ENCODE measurements around the gene HIPK4. TPM values are rescaled to one million over a fixed set of nuclear protein-coding genes. Genes with fewer than 3 reads are reported as not detected.

Gene HIPK4
- total and polyA plus RNA-seq, 3 experiments from 2014 or later, result not detected

DNA sequence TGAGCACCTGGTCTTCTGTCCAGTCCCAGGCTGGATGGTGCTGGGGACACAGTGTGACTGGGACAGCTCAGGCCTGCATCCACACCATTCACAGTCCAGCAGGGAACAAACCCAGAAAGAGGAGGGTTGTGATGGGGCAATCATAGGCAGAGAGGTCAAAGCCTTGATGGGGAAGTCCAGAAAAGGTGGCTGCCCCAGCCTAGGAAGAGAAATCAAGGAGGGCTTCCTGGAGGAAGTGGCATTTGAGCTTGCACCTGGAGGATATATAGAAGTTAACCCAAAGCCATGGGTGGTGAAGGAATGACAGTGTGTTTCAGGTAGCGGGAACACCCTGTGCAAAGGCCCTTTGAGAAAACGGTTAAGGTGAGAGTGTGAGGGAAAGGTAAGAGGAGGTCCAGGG is 25.8 kb upstream of the HIPK4 start:
- no peaks in the 10 kb centered on the region for H3K4me1 ChIP-seq (ENCODE audit: insufficient read depth, low read length)
- ChIA-PET POLR2A (no interaction called here), CTCF (interaction anchor here (1.0 kb wide), 2 partner anchors 10 to 28 kb away, joined by 3 to 4 read pairs; partner anchors contain the start of gene SERTAD1)

DNA sequence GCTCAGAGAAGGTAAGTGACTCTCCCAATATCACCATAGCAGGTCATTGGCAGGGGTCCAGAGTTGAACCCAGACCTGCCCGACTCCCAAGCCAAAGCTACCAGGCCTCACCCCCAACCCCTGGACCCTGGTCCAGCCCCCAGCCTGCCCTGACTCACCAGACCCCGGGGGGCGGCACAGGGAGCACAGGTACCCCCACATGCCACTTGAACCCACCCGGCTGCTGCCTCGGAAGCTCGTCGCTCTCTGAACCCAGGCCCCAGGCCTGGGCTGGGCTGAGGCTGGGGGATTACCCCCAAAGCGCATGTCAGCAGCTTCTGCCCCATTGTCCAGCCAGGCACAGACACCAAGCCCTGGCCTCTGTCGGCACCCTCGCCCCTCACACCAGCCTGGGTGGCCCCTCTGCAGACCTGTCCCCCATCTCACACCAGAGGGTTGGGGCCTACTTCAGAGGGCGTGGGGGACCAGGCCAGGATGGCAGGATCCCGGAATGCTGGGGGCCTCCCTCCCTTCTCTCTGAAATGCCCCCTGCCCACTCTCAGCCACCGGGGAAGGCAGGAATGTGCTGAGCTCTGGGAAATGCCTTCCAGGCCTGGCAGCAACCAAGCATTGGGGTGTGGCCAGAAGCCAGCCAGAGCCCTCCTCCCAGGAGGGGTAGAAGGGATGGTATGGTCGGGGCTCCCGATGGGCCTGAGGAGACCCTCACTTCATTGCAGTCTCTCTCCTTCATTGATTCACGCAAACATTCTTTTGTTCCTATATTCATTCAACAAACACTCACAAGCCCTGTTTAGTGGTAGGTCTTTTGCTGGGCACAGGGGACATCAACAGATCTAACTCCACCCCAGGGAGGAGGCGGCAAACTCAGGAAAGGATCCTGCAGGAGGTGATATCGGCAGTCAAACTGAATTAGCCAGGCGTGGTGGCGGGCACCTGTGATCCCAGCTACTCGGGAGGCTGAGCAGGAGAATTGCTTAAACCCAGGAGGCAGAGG is 24.9 kb upstream of the HIPK4 start:
- H3K4me3 Mint-ChIP-seq, result no peak overlapping the region
- CTCF ChIA-PET, result interaction anchor here (1.0 kb wide), 1 partner anchor 11 kb away, joined by 4 read pairs; the partner anchor contains the start of gene SERTAD1
- Histone ChIP-seq H3K36me3 (ENCODE audit: insufficient read depth, low read length) (no peaks in the 10 kb centered on the region), H3K4me3 (ENCODE audit: low read length) (no peak overlapping the region), H3K4me1 (ENCODE audit: insufficient read depth, low read length) (no peaks in the 10 kb centered on the region), H3K9me3 (ENCODE audit: low read length) (no peaks in the 10 kb centered on the region), H3K27ac (ENCODE audit: low read depth, low read length) (no peak overlapping the region), H3K27me3 (ENCODE audit: insufficient read depth, low read length, poor library complexity, severe bottlenecking) (no peaks in the 10 kb centered on the region)
- H3K9me3 Mint-ChIP-seq, result no peaks in the 10 kb centered on the region
- DNase-seq, result no peak
- POLR2A ChIA-PET, result interaction anchor here (0.9 kb wide), 1 partner anchor 27 kb away, joined by 3 read pairs; no protein-coding TSS in a partner anchor
- peaks cover 0 to 3% of the 10 kb centered on the region in 2 donors for H3K27me3 Mint-ChIP-seq
- H3K27ac Mint-ChIP-seq, result peak overlapping the region in 2 of 8 donors; percentile 72 to 82
- H3K36me3 Mint-ChIP-seq, result no peaks in the 10 kb centered on the region
- peaks cover 9 to 12% (median 10%) of the 10 kb centered on the region in 3 donors for H3K4me1 Mint-ChIP-seq

More for the DNA sequence above, 25.8 kb upstream of the HIPK4 start:
- no peaks in the 10 kb centered on the region for H3K9me3 ChIP-seq (ENCODE audit: low read length)
- peak overlapping the region in 3 of 8 donors; percentile 29 to 72 (median 60) for H3K27ac Mint-ChIP-seq
- H3K4me1 Mint-ChIP-seq, result peaks cover 11 to 16% (median 13%) of the 10 kb centered on the region in 3 donors
- no peaks in the 10 kb centered on the region for H3K27me3 ChIP-seq (ENCODE audit: insufficient read depth, low read length, poor library complexity, severe bottlenecking)
- no peak for DNase-seq
- no peak overlapping the region for H3K4me3 ChIP-seq (ENCODE audit: low read length)
- peak overlapping the region in 1 of 7 donors; percentile 56 for H3K4me3 Mint-ChIP-seq
- H3K27me3 Mint-ChIP-seq, result peaks cover 0 to 3% of the 10 kb centered on the region in 2 donors
- no peaks in the 10 kb centered on the region for H3K9me3 Mint-ChIP-seq
- no peaks in the 10 kb centered on the region for H3K36me3 ChIP-seq (ENCODE audit: insufficient read depth, low read length)
- no peak overlapping the region for H3K27ac ChIP-seq (ENCODE audit: low read depth, low read length)
- H3K36me3 Mint-ChIP-seq, result no peaks in the 10 kb centered on the region

DNA sequence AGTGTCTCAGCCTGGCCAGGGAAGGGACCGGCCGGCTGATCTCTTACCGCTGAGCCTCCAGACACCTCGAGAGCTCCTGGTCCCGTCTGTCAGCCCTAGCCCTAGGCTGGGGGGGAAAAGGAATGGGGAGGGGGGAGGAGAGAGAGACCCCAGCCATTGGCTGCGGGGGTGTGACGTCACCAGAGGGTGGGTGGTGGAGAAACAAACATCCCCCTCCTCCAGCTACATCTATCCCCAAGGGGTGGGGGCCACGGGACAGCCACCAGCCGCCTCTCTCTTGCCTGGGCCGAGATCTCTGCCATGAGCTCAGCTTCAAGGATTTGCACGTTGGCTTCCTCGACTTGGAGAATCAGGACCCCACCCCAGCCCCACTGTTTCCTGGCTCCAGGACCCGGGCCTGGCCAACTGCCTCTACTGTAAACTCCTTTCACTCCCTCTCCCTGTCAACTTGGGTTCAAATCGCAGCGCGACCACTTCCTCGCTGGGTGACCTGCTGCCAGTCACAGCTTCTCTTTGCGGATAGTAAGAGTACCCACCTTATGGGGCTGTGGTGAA is 23.4 kb upstream of the HIPK4 start, which contains the start of gene PRX:
Gene PRX, minus strand, starts transcription at position 88 of the 555 bp plus-strand sequence. CDS start 5,446 bp downstream, outside the sequence.
- CTCF ChIA-PET, result interaction anchor here (1.2 to 1.3 kb wide), 2 partner anchors 11 to 52 kb away, joined by 3 read pairs; partner anchors contain the start of gene BLVRB
- Histone ChIP-seq H3K9me3 (ENCODE audit: low read length) (no peaks in the 10 kb centered on the region), H3K4me1 (ENCODE audit: insufficient read depth, low read length) (no peaks in the 10 kb centered on the region), H3K27me3 (ENCODE audit: insufficient read depth, low read length, poor library complexity, severe bottlenecking) (no peaks in the 10 kb centered on the region), H3K27ac (ENCODE audit: low read depth, low read length) (no peak within 1 kb of the TSS), H3K4me3 (ENCODE audit: low read length) (no peak within 1 kb of the TSS), H3K36me3 (ENCODE audit: insufficient read depth, low read length) (no peaks in the 10 kb centered on the region)
- DNase-seq, result no peak
- peak within 1 kb of the TSS in 1 of 8 donors; percentile 29 for H3K27ac Mint-ChIP-seq
- peaks cover 0 to 3% of the 10 kb centered on the region in 2 donors for H3K27me3 Mint-ChIP-seq
- no peaks in the 10 kb centered on the region for H3K36me3 Mint-ChIP-seq
- POLR2A ChIA-PET, result no interaction called here
- H3K4me1 Mint-ChIP-seq, result peaks cover 8 to 10% (median 9%) of the 10 kb centered on the region in 3 donors
- H3K4me3 Mint-ChIP-seq, result peak within 1 kb of the TSS in 2 of 7 donors; percentile 47 to 48
- no peaks in the 10 kb centered on the region for H3K9me3 Mint-ChIP-seq

DNA sequence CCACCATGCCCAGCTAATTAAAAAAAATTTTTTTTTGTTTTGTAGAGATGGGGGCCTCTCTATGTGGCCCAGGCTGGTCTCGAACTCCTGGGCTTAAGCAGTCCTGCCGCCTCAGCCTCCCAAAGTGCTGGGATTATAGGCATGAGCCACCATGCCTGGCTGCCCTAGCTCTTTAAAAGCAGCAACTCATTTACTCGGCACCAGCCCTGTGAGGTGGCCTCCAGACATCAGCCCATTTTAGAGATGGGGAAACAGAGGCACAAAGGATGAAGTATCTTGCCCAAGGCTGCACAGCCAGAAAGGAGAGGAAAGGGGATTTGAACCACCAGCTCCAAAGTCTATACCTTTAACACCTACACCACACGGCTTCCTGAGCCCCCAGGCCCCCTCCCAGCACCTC is 22.9 kb upstream of the HIPK4 start:
- no peaks in the 10 kb centered on the region for H3K36me3 ChIP-seq (ENCODE audit: insufficient read depth, low read length)
- H3K36me3 Mint-ChIP-seq, result no peaks in the 10 kb centered on the region
- no peaks in the 10 kb centered on the region for H3K27me3 ChIP-seq (ENCODE audit: insufficient read depth, low read length, poor library complexity, severe bottlenecking)
- H3K27me3 Mint-ChIP-seq, result peaks cover 0 to 2% of the 10 kb centered on the region in 2 donors
- no peak overlapping the region for H3K27ac Mint-ChIP-seq
- CTCF ChIA-PET, result interaction anchor here (1.0 to 1.3 kb wide), 4 partner anchors 8 to 53 kb away, joined by 3 to 5 read pairs (median 3); partner anchors contain the start of gene BLVRB
- no peak overlapping the region for H3K27ac ChIP-seq (ENCODE audit: low read depth, low read length)
- no peaks in the 10 kb centered on the region for H3K4me1 ChIP-seq (ENCODE audit: insufficient read depth, low read length)
- peaks cover 7 to 11% (median 9%) of the 10 kb centered on the region in 3 donors for H3K4me1 Mint-ChIP-seq
- H3K4me3 ChIP-seq (ENCODE audit: low read length), result no peak overlapping the region
- DNase-seq, result no peak
- POLR2A ChIA-PET, result interaction anchor here (0.5 kb wide), 1 partner anchor 412 kb away, joined by 4 read pairs; no protein-coding TSS in a partner anchor
- no peaks in the 10 kb centered on the region for H3K9me3 ChIP-seq (ENCODE audit: low read length)
- no peaks in the 10 kb centered on the region for H3K9me3 Mint-ChIP-seq
- H3K4me3 Mint-ChIP-seq, result no peak overlapping the region

DNA sequence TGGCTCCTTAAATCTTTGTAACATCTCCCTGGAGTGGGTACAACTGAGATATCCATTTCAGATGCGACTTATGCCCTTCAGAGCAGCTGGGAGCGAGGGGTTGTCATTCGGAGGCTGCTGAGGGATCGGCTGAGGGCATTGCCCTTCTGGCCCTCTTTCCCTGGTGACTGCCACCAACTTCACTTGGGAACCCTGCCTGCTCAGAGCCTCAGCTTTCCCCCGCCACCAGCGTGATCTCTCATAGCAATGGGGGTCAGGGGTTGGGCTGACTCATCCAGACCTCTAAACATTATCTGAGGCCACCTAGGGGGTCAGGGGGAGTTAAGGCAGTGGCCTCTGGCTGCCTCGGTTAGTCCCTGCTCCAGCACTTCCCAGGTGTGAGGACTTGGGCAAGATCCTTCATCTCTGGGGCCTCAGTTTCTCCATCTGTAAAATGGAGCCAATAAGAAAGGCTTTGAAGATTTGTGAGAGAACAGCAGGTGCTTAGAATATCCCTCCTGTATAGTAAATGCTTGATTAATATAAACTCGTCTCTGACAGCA is 22.0 kb upstream of the HIPK4 start:
- H3K27me3 ChIP-seq (ENCODE audit: insufficient read depth, low read length, poor library complexity, severe bottlenecking), result no peaks in the 10 kb centered on the region
- no peaks in the 10 kb centered on the region for H3K4me1 ChIP-seq (ENCODE audit: insufficient read depth, low read length)
- no peak overlapping the region for H3K4me3 Mint-ChIP-seq
- no peak overlapping the region for H3K4me3 ChIP-seq (ENCODE audit: low read length)
- no peak overlapping the region for H3K27ac Mint-ChIP-seq
- peaks cover 0 to 2% of the 10 kb centered on the region in 2 donors for H3K27me3 Mint-ChIP-seq
- H3K4me1 Mint-ChIP-seq, result peaks cover 5 to 10% (median 7%) of the 10 kb centered on the region in 3 donors
- H3K27ac ChIP-seq (ENCODE audit: low read depth, low read length), result no peak overlapping the region
- DNase-seq, result no peak
- CTCF ChIA-PET, result interaction anchor here (1.0 to 1.3 kb wide), 4 partner anchors 9 to 54 kb away, joined by 3 to 5 read pairs (median 3); partner anchors contain the start of gene BLVRB
- no peaks in the 10 kb centered on the region for H3K9me3 ChIP-seq (ENCODE audit: low read length)
- POLR2A ChIA-PET, result no interaction called here
- no peaks in the 10 kb centered on the region for H3K36me3 ChIP-seq (ENCODE audit: insufficient read depth, low read length)
- no peaks in the 10 kb centered on the region for H3K9me3 Mint-ChIP-seq
- H3K36me3 Mint-ChIP-seq, result no peaks in the 10 kb centered on the region

DNA sequence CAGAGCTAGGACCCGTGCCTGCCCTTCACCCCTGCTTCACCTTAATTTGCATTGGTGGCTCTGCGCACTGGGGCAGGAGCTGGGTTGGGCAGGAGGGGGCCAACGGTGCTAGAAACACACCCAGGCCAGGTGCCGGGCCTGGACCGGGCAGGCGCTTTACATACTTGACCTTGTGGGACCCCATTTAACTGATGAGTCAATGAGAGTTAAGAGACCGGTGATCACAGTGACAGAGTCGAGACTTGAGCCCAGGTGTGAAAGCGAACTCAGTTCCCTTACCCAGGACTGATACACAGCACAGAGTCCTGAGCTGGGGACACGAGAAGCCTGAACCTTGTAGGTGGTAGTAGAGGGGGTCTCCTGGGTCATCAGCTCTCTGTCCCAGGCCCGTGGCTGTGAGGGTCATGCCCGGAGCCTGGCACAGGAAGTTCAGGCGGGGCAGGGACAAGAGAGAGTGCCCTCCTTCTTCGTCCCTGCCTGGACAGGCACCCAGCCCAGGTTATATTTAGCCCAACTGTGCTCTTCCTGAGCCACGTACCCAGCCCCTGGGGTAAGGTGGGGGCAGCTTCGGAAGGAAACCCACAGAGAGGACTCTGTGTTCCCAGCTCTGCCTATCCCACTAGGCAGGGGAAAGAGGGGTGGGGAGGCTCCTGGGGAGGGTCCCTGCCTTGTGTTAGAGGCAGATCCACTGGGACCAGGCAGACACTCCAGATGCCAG is 21.3 kb upstream of the HIPK4 start:
- Histone ChIP-seq H3K36me3 (ENCODE audit: insufficient read depth, low read length) (no peaks in the 10 kb centered on the region), H3K27me3 (ENCODE audit: insufficient read depth, low read length, poor library complexity, severe bottlenecking) (no peaks in the 10 kb centered on the region), H3K9me3 (ENCODE audit: low read length) (no peaks in the 10 kb centered on the region), H3K4me3 (ENCODE audit: low read length) (no peak overlapping the region), H3K4me1 (ENCODE audit: insufficient read depth, low read length) (no peaks in the 10 kb centered on the region), H3K27ac (ENCODE audit: low read depth, low read length) (no peak overlapping the region)
- peaks cover 0 to 2% of the 10 kb centered on the region in 2 donors for H3K27me3 Mint-ChIP-seq
- H3K4me3 Mint-ChIP-seq, result no peak overlapping the region
- no peak overlapping the region for H3K27ac Mint-ChIP-seq
- H3K36me3 Mint-ChIP-seq, result no peaks in the 10 kb centered on the region
- DNase-seq, result no peak
- H3K4me1 Mint-ChIP-seq, result peaks cover 3 to 7% (median 4%) of the 10 kb centered on the region in 3 donors
- ChIA-PET CTCF (interaction anchor here (0.9 to 1.2 kb wide), 3 partner anchors 9 to 106 kb away, joined by 3 to 8 read pairs (median 3); no protein-coding TSS in a partner anchor), POLR2A (no interaction called here)
- no peaks in the 10 kb centered on the region for H3K9me3 Mint-ChIP-seq

DNA sequence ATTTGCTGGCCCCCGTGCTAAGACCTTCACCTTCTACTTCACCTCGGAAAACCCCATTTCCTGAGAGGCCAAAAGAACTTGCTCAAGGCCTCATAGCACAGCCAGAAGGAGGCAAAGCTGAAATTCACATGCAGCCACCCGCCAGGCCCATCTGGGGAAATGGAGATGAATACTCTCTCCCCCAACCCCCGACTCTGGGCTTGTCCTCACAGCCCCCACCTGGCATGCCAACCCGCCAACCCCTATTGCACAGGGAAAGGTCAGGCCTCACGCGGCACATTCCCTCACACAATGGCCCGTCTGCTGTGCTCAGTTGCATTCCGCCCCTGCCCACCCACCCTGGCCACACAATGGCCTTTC is 20.0 kb upstream of the HIPK4 start:
- no peak for DNase-seq
- CTCF ChIA-PET, result no interaction called here

More for the DNA sequence above, 20.0 kb upstream of the HIPK4 start:
- no peaks in the 10 kb centered on the region for H3K9me3 Mint-ChIP-seq
- H3K27ac ChIP-seq (ENCODE audit: low read depth, low read length), result no peak overlapping the region
- H3K27me3 Mint-ChIP-seq, result peaks cover 0 to 2% of the 10 kb centered on the region in 2 donors
- no peak overlapping the region for H3K27ac Mint-ChIP-seq
- POLR2A ChIA-PET, result no interaction called here
- H3K4me1 ChIP-seq (ENCODE audit: insufficient read depth, low read length), result no peaks in the 10 kb centered on the region
- no peak overlapping the region for H3K4me3 ChIP-seq (ENCODE audit: low read length)
- no peaks in the 10 kb centered on the region for H3K9me3 ChIP-seq (ENCODE audit: low read length)
- H3K36me3 ChIP-seq (ENCODE audit: insufficient read depth, low read length), result no peaks in the 10 kb centered on the region
- peaks cover 3 to 9% (median 7%) of the 10 kb centered on the region in 3 donors for H3K4me1 Mint-ChIP-seq
- no peak overlapping the region for H3K4me3 Mint-ChIP-seq
- peaks cover 0 to 1% (median 0%) of the 10 kb centered on the region in 3 donors for H3K36me3 Mint-ChIP-seq
- no peaks in the 10 kb centered on the region for H3K27me3 ChIP-seq (ENCODE audit: insufficient read depth, low read length, poor library complexity, severe bottlenecking)
